Ectodermal cell (in vitro differentiated cells): ENCODE measurements around the gene CKB.

Experiments
- H3K27ac ChIP-seq: 2 replicates; pipeline ENCODE4 v1.7.0; 2013; ENCODE audit warnings: mild to moderate bottlenecking, low read depth, low read length; ENCODE audit not compliant: insufficient read depth, poor library complexity, severe bottlenecking
- H3K27me3 ChIP-seq: 2 replicates; pipeline ENCODE4 v1.7.0; 2013; ENCODE audit warnings: mild to moderate bottlenecking, low read length; ENCODE audit not compliant: insufficient read depth, control insufficient read depth, poor library complexity, severe bottlenecking
- H3K36me3 ChIP-seq: one replicate; pipeline ENCODE4 v1.7.0; 2013; ENCODE audit warnings: low read length; ENCODE audit not compliant: control insufficient read depth, insufficient read depth
- H3K4me1 ChIP-seq: one replicate; pipeline ENCODE4 v1.7.0; 2013; ENCODE audit warnings: low read length; ENCODE audit not compliant: control insufficient read depth, insufficient read depth
- H3K4me3 ChIP-seq: 2 replicates; pipeline ENCODE4 v1.7.0; 2013; ENCODE audit warnings: low read depth, low read length, control low read depth; ENCODE audit not compliant: insufficient read depth
- H3K9me3 ChIP-seq: 2 replicates; pipeline ENCODE4 v1.7.0; 2013; ENCODE audit warnings: mild to moderate bottlenecking, low read length, moderate library complexity; ENCODE audit not compliant: control insufficient read depth
- WGBS, 2 experiments: methylation state at CpG; one replicate each; pipeline ENCODE4 v1.1.7; 2013; ENCODE audit warnings: missing lambda C conversion rate in 2 of 2; 5-methylcytosine and 5-hydroxymethylcytosine counted together

Gene CKB

GRCh38 chr14:103508521-103509329, 13.9 kb downstream of the CKB start:
- H3K36me3 ChIP-seq = peaks cover 5% of the 10 kb centered on the region

GRCh38 chr14:103507751-103508150, 14.9 kb downstream of the CKB start:
- no peak overlapping the region for H3K4me3 ChIP-seq
- no peaks in the 10 kb centered on the region for H3K4me1 ChIP-seq
- H3K36me3 ChIP-seq = peaks cover 13% of the 10 kb centered on the region
- no peaks in the 10 kb centered on the region for H3K9me3 ChIP-seq
- H3K27ac ChIP-seq = no peak overlapping the region
- no peaks in the 10 kb centered on the region for H3K27me3 ChIP-seq
- 84 to 98% methylated on average over 3 of the region's 3 CpGs for WGBS, 2 experiments

More at GRCh38 chr14:103508521-103509329, 13.9 kb downstream of the CKB start:
- Histone ChIP-seq H3K4me3 (no peak overlapping the region), H3K27me3 (no peaks in the 10 kb centered on the region), H3K27ac (no peak overlapping the region), H3K4me1 (no peaks in the 10 kb centered on the region), H3K9me3 (no peaks in the 10 kb centered on the region)
- WGBS, 2 experiments = 92 to 93% methylated on average over 16 of the region's 16 CpGs

DNA sequence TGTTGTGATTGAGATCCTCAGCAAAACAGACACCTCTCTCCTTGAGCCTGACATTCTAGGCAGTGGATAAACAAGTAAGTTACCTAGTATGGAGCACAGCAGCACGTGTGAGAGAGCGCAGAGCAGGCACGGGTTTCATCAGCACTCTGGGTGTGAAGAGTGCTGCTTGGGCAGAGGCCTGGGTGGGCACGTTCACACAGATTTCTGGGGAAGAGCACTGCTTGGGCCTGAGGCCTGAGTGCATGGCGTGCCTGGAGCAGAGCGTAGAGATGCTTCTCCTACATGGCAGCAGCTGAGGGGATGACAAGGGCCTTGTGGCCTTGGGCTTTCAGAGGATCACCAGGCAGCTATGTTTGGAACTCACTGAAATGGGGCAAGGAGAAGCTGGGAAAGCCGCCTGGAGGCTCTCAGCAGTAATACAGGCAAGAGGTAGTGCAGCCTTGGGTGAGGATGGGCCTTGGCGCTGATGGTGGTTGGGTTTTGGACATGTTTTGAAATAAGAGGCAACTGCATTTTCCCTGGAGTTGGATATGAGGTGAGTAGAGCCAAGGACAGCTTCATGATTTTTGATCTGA, 17.6 kb downstream of the CKB start:
- H3K36me3 ChIP-seq = peaks cover 37% of the 10 kb centered on the region
- H3K27ac ChIP-seq = no peak overlapping the region
- no peaks in the 10 kb centered on the region for H3K4me1 ChIP-seq
- WGBS, 2 experiments = 84 to 86% methylated on average over 8 of the region's 8 CpGs
- H3K9me3 ChIP-seq = no peaks in the 10 kb centered on the region
- H3K27me3 ChIP-seq = no peaks in the 10 kb centered on the region
- no peak overlapping the region for H3K4me3 ChIP-seq

DNA sequence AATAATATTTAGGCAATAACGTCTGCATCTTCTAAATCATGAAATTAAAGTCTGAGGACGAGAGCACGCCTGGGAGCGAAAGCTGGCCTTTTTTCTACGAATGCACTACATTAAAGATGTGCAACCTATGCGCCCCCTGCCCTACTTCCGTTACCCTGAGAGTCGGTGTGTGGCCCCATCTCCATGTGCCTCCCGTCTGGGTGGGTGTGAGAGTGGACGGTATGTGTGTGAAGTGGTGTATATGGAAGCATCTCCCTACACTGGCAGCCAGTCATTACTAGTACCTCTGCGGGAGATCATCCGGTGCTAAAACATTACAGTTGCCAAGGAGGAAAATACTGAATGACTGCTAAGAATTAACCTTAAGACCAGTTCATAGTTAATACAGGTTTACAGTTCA, 19.3 kb downstream of the CKB start:
- no peaks in the 10 kb centered on the region for H3K9me3 ChIP-seq
- H3K27me3 ChIP-seq = no peaks in the 10 kb centered on the region
- peaks cover 37% of the 10 kb centered on the region for H3K36me3 ChIP-seq
- H3K27ac ChIP-seq = no peak overlapping the region
- H3K4me1 ChIP-seq = no peaks in the 10 kb centered on the region
- WGBS, 2 experiments = 97 to 98% methylated on average over 12 of the region's 12 CpGs
- H3K4me3 ChIP-seq = no peak overlapping the region

GRCh38 chr14:103502877-103503276, 19.8 kb downstream of the CKB start:
- Histone ChIP-seq H3K4me3 (no peak overlapping the region), H3K27me3 (no peaks in the 10 kb centered on the region), H3K4me1 (no peaks in the 10 kb centered on the region), H3K36me3 (peaks cover 37% of the 10 kb centered on the region), H3K9me3 (no peaks in the 10 kb centered on the region), H3K27ac (no peak overlapping the region)
- 96 to 97% methylated on average over 18 of the region's 18 CpGs for WGBS, 2 experiments

DNA sequence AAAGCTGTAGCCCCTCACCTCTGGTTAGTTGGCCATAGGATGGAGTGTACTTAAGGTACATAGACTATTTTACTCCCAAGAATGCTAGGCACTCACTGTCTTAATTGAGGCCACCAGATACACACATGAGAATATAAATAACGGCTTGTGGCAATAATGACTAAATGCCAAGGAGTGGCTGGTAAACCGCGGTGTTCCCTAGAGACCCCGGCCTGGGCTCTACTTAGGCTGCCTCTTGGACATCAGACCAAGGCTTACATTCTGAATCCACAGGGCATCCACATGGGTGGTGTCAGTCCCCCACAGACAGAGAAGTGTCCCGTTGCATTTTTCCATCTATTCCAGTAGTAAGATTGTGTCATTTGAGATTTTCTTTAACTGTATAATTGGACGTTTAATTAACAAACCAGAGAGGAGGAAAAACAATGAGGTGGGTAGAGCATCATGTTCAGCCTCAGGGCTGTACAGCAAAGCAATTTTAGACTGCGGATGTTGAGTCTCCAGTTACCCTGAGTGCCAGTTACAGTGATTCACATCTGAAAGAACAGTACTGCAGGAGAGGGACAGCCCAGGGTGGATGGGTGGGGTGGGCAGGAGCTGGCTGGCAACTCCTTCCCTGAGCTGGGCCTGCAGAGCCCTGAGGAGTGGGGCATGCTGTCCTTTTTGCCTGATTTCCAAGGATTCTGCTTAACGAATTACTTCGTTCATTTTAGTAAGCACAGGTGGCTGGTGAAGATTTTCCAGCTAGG, 20.5 kb downstream of the CKB start:
- Histone ChIP-seq H3K9me3 (no peaks in the 10 kb centered on the region), H3K4me1 (no peaks in the 10 kb centered on the region), H3K27ac (no peak overlapping the region), H3K4me3 (no peak overlapping the region), H3K36me3 (peaks cover 37% of the 10 kb centered on the region), H3K27me3 (no peaks in the 10 kb centered on the region)
- 96 to 98% methylated on average over 9 of the region's 9 CpGs for WGBS, 2 experiments

DNA sequence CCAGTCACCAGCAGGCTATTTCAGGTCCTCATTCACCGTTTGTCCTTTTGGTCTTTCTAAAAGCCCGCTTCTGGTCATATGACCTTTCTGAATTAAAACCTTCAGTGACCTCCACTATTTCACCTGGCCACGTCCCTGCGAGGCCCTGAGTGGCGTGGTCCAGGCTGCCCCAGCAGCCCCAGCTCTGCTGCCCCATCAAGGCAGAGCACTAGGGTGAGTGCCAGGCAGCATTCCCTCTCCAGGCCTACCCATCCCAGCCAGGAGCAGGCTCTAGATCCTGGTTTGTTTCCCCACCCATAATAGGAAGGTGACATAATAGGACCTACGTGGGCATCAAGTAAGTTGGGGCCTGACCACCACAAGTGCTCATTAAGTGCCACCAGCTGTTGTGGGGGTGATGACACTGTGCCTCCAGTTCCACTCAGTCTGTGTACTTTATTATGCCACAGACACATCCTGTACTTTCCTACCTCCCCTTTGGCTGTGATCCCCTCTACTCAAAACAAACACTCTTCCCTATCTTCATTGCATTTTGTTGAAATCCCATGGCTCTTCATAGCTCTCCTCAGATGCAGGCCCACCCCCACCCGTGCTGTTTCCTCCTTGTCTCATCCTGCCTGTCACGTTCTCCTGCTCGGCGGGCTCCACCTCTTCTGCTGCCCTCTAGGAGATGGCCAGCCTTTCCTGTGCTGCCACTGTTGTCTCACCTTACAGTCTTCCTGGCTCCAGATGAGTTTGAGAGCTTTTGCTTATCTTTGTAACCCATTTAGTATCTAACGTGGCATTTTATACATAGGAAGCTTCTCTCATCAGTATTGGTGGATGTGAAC, 21.4 kb downstream of the CKB start:
- Histone ChIP-seq H3K9me3 (no peaks in the 10 kb centered on the region), H3K36me3 (peaks cover 37% of the 10 kb centered on the region), H3K27ac (no peak overlapping the region), H3K4me3 (no peak overlapping the region), H3K4me1 (no peaks in the 10 kb centered on the region), H3K27me3 (no peaks in the 10 kb centered on the region)
- WGBS, 2 experiments = 92 to 93% methylated on average over 11 of the region's 11 CpGs

DNA sequence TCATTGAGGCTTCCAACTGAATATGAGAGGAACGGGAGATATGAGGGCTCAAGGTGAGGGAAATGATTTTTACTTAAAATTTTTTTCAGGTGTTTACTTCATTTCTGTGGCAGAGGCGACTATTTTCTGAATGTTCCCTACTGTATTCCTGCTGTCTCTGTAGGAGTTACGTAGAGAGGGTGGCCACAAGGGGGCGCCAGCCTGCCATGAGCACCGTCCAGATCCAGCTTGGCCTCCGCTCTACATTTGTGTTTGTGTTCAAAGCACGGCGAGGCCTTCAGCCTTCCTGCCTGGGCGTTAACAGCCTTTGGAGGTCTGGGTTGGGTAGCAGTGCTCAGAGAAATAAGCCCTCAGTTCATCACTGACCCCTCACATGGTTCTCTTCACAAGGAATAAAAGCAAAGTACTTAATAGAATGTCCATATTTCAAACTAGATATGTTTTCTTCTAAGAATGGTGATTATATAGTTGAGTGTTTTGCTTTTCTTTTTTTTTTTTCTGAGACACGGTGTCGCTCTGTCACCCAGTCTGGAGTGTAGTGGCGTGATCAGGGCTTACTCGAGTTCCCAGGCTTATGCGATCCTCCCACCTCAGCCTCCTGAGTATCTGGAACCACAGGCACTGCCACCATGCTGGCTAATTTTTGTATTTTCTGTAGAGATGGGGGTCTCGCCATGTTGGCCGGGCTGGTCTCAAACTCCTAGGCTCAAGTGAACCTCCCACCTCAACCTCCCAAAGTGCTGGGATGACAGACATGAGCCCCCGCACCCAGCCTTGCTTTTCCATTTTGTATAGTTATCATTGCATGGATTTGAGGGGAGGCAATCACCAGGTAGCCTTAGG, 22.3 kb downstream of the CKB start:
- H3K27ac ChIP-seq = no peak overlapping the region

DNA sequence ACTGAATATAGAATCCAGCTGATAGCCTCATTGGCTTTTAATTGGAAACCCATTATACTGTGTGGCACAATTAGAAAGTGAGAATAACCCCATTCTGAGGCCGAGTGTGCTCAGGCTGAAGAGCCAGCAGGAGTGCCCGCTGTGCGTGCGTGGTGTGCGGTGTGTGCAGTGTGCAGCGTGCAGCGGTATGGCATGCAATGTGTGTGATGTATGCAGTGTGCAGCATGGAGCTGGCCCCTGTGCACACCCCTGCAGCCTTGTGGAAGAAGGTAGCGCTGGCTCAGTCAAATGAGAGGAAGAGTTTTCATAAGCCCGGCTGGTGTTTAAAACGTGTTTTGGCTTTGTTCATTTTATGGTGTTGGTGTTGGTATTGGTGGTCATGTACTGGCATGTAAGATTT, 22.9 kb downstream of the CKB start:
- 80 to 84% methylated on average over 10 of the region's 10 CpGs for WGBS, 2 experiments
- no peaks in the 10 kb centered on the region for H3K4me1 ChIP-seq
- no peaks in the 10 kb centered on the region for H3K9me3 ChIP-seq
- peaks cover 42% of the 10 kb centered on the region for H3K36me3 ChIP-seq
- no peaks in the 10 kb centered on the region for H3K27me3 ChIP-seq
- H3K4me3 ChIP-seq = no peak overlapping the region
- no peak overlapping the region for H3K27ac ChIP-seq

More for the DNA sequence above, 22.3 kb downstream of the CKB start:
- WGBS, 2 experiments = 51 to 56% methylated on average over 17 of the region's 17 CpGs
- no peak overlapping the region for H3K4me3 ChIP-seq
- H3K27me3 ChIP-seq = no peaks in the 10 kb centered on the region
- H3K36me3 ChIP-seq = peaks cover 39% of the 10 kb centered on the region
- no peaks in the 10 kb centered on the region for H3K4me1 ChIP-seq
- no peaks in the 10 kb centered on the region for H3K9me3 ChIP-seq
